Neural cell (in vitro differentiated cells): ENCODE results near the gene SDK2. TPM values are rescaled to one million over a fixed set of nuclear protein-coding genes. Genes with fewer than 3 reads are reported as not detected.

ENCODE experiments used
- H2AFZ ChIP-seq: fragments of 200-600, 300-800 bp; sonication (generic), shearing (Covaris generic); 2 replicates; pipeline ENCODE4 v1.6.0; 2014; ENCODE audit warnings: low read depth, mild to moderate bottlenecking, antibody characterized with exemption, low read length, moderate library complexity
- H3F3A ChIP-seq: fragments of 200-600 bp; shearing (Covaris generic); 2 replicates; pipeline ENCODE4 v1.6.1; 2016; ENCODE audit warnings: mild to moderate bottlenecking, moderate library complexity, mixed read lengths, antibody characterized with exemption, low read length; ENCODE audit not compliant: insufficient read depth, poor library complexity, severe bottlenecking
- H3K27ac ChIP-seq: fragments of 200-600, 300-800 bp; sonication (generic), shearing (Covaris generic); 2 replicates; pipeline ENCODE4 v1.5.1; 2014; ENCODE audit warnings: mild to moderate bottlenecking, low read length, moderate library complexity
- H3K27me3 ChIP-seq: fragments of 300-800, 200-600 bp; sonication (generic), shearing (Covaris generic); 2 replicates; pipeline ENCODE4 v1.6.0; 2014; ENCODE audit warnings: mild to moderate bottlenecking, low read depth, low read length, moderate library complexity; ENCODE audit not compliant: insufficient read depth
- H3K36me3 ChIP-seq: fragments of 300-800, 200-600 bp; sonication (generic), shearing (Covaris generic); 2 replicates; pipeline ENCODE4 v1.5.1; 2014; ENCODE audit warnings: mild to moderate bottlenecking, antibody characterized with exemption, low read length, moderate library complexity; ENCODE audit not compliant: insufficient read depth
- H3K4me2 ChIP-seq: fragments of 300-800, 200-600 bp; sonication (generic), shearing (Covaris generic); 2 replicates; pipeline ENCODE4 v1.6.0; 2014; ENCODE audit warnings: mild to moderate bottlenecking, low read length
- H3K4me3 ChIP-seq: fragments of 300-800, 200-600 bp; sonication (generic), shearing (Covaris generic); 2 replicates; pipeline ENCODE4 v1.5.1; 2014; ENCODE audit warnings: mild to moderate bottlenecking, low read length, moderate library complexity
- H3K79me2 ChIP-seq: fragments of 200-600 bp; shearing (Covaris generic); replicated peaks from 2 replicates; pipeline ENCODE4 v1.6.0; 2014; ENCODE audit warnings: mild to moderate bottlenecking, low read length, moderate library complexity; ENCODE audit not compliant: insufficient read depth
- H3K9ac ChIP-seq: fragments of 300-800, 200-600 bp; sonication (generic), shearing (Covaris generic); 2 replicates; pipeline ENCODE4 v1.6.1; 2016; ENCODE audit warnings: mild to moderate bottlenecking, low read length, mixed read lengths
- H3K9me2 ChIP-seq: fragments of 200-600 bp; shearing (Covaris generic); 2 replicates; pipeline ENCODE4 v1.6.1; 2016; ENCODE audit warnings: mild to moderate bottlenecking, low read length, mixed read lengths; ENCODE audit not compliant: insufficient read depth
- H3K9me3 ChIP-seq: fragments of 200-600, 300-800 bp; sonication (generic), shearing (Covaris generic); 2 replicates; pipeline ENCODE4 v1.6.1; 2016; ENCODE audit warnings: mild to moderate bottlenecking, mixed run types, low read length, moderate library complexity, mixed read lengths
- H4K20me1 ChIP-seq: fragments of 200-600 bp; shearing (Covaris generic); 2 replicates; pipeline ENCODE4 v1.6.1; 2016; ENCODE audit warnings: mild to moderate bottlenecking, mixed run types; ENCODE audit not compliant: insufficient read depth
- CTCF ChIP-seq: fragments of 450-650 bp; IDR thresholded peaks from 2 replicates; pipeline ENCODE4 v1.5.1; 2014; ENCODE audit warnings: antibody characterized with exemption, mild to moderate bottlenecking, moderate library complexity; ENCODE audit not compliant: poor library complexity, severe bottlenecking
- EP300 ChIP-seq: fragments of 450-650 bp; conservative IDR thresholded peaks from 2 replicates; pipeline ENCODE4 v1.6.1; 2014; ENCODE audit warnings: antibody characterized with exemption, mild to moderate bottlenecking, moderate library complexity; ENCODE audit not compliant: poor library complexity, severe bottlenecking
- EZH2 ChIP-seq: fragments of 200-600, 300-800 bp; shearing (Covaris generic), sonication (generic); IDR thresholded peaks from 2 replicates; pipeline ENCODE4 v1.6.1; 2014; ENCODE audit warnings: antibody characterized with exemption, low read length, borderline replicate concordance, mild to moderate bottlenecking; ENCODE audit not compliant: insufficient read depth, poor library complexity, severe bottlenecking
- MXI1 ChIP-seq: fragments of 450-650 bp; conservative IDR thresholded peaks from 2 replicates; pipeline ENCODE4 v1.6.1; 2014; ENCODE audit warnings: antibody characterized with exemption, mild to moderate bottlenecking; ENCODE audit not compliant: poor library complexity, severe bottlenecking
- POLR2AphosphoS5 ChIP-seq: IDR thresholded peaks from 2 replicates; pipeline ENCODE4 v1.6.1; 2012
- RAD21 ChIP-seq: fragments of 450-650 bp; conservative IDR thresholded peaks from 2 replicates; pipeline ENCODE4 v1.6.1; 2014; ENCODE audit warnings: antibody characterized with exemption, mild to moderate bottlenecking, moderate library complexity
- REST ChIP-seq: IDR thresholded peaks from 2 replicates; pipeline ENCODE4 v1.6.1; 2012; ENCODE audit warnings: borderline replicate concordance
- SMC3 ChIP-seq: fragments of 450-650 bp; conservative IDR thresholded peaks from 2 replicates; pipeline ENCODE4 v1.6.1; 2014; ENCODE audit warnings: antibody characterized with exemption, mild to moderate bottlenecking, moderate library complexity; ENCODE audit not compliant: poor library complexity
- TAF1 ChIP-seq: IDR thresholded peaks from 2 replicates; pipeline ENCODE4 v1.6.1; 2012; ENCODE audit warnings: low read depth
- polyA plus RNA-seq: library from polyadenylated mRNA; depleted of rRNA; stranded (reverse); fragments of >200 nt; gene quantifications from 2 replicates; pipeline ENCODE4 v1.2.3, GENCODE V29; 2014

SDK2 gene
- polyA plus RNA-seq, 1 donor from 2014 or later, result 0.73 TPM

GRCh38 chr17:73635101-73635817 lies 9.0 kb downstream of the SDK2 start:
- H3K9me2 ChIP-seq, result no peaks in the 10 kb centered on the region
- H3K9ac ChIP-seq, result no peak overlapping the region
- no peak overlapping the region for H3K27ac ChIP-seq
- H3K9me3 ChIP-seq, result no peaks in the 10 kb centered on the region
- peaks cover 66% of the 10 kb centered on the region for H3K79me2 ChIP-seq
- no peaks in the 10 kb centered on the region for H3K27me3 ChIP-seq
- H3K4me3 ChIP-seq, result no peak overlapping the region
- H3F3A ChIP-seq, result no peaks in the 10 kb centered on the region
- no peak overlapping the region for H2AFZ ChIP-seq
- H3K36me3 ChIP-seq, result no peaks in the 10 kb centered on the region
- H3K4me2 ChIP-seq, result no peak overlapping the region
- H4K20me1 ChIP-seq, result no peaks in the 10 kb centered on the region
- TF ChIP-seq RAD21 (no peak), POLR2AphosphoS5 (no peak), TAF1 (no peak), EP300 (no peak), CTCF (no peak), SMC3 (no peak), EZH2 (no peak), MXI1 (no peak), REST (no peak)

- Histone ChIP-seq H3K9me3 (no peaks in the 10 kb centered on the region), H3K79me2 (peaks cover 63% of the 10 kb centered on the region), H3K36me3 (no peaks in the 10 kb centered on the region), H2AFZ (no peak overlapping the region), H3K4me2 (no peak overlapping the region), H3F3A (no peaks in the 10 kb centered on the region), H3K27ac (no peak overlapping the region), H3K9me2 (no peaks in the 10 kb centered on the region), H4K20me1 (no peaks in the 10 kb centered on the region), H3K27me3 (no peaks in the 10 kb centered on the region), H3K4me3 (no peak overlapping the region), H3K9ac (no peak overlapping the region)
- TF ChIP-seq MXI1 (no peak), REST (no peak), EP300 (no peak), POLR2AphosphoS5 (no peak), TAF1 (no peak), EZH2 (no peak), RAD21 (no peak), SMC3 (no peak), CTCF (no peak)
Measured at GRCh38 chr17:73634629-73635028, 9.6 kb downstream of the SDK2 start.
